GM12873 (cell line): ENCODE data around the gene SMIM10L2A.

Source experiments
- TF ChIP-seq, protein P1 (sequence below): IDR thresholded peaks from 2 replicates; pipeline ENCODE4 v1.5.1; 2012; ENCODE audit warnings: low read depth, mild to moderate bottlenecking, moderate library complexity, low read length, control low read depth; ENCODE audit not compliant: insufficient read depth; ENCODE audit errors: missing control alignments

SMIM10L2A gene

DNA sequence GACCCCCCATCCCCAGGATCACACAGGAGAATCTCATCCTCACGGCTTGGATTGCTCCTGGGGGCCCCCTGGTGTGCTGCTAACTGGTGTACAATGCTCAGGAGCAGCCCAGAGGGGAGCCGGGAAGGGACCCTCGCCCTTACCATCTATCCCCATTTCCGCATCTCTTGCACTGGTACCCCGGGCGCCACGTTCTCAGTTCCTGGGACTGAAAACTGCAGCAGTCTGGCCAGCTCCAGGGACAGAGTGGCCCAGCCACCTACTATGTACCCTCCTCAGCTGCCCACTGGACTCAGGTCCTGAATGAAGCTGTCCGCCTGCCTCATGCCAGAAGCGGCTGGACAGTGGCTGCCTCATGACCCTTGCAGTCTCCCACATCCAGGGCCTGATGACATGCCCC lies 2.7 kb downstream of the SMIM10L2A start:
- TF ChIP-seq, protein P1, sequence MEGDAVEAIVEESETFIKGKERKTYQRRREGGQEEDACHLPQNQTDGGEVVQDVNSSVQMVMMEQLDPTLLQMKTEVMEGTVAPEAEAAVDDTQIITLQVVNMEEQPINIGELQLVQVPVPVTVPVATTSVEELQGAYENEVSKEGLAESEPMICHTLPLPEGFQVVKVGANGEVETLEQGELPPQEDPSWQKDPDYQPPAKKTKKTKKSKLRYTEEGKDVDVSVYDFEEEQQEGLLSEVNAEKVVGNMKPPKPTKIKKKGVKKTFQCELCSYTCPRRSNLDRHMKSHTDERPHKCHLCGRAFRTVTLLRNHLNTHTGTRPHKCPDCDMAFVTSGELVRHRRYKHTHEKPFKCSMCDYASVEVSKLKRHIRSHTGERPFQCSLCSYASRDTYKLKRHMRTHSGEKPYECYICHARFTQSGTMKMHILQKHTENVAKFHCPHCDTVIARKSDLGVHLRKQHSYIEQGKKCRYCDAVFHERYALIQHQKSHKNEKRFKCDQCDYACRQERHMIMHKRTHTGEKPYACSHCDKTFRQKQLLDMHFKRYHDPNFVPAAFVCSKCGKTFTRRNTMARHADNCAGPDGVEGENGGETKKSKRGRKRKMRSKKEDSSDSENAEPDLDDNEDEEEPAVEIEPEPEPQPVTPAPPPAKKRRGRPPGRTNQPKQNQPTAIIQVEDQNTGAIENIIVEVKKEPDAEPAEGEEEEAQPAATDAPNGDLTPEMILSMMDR = no peak

DNA sequence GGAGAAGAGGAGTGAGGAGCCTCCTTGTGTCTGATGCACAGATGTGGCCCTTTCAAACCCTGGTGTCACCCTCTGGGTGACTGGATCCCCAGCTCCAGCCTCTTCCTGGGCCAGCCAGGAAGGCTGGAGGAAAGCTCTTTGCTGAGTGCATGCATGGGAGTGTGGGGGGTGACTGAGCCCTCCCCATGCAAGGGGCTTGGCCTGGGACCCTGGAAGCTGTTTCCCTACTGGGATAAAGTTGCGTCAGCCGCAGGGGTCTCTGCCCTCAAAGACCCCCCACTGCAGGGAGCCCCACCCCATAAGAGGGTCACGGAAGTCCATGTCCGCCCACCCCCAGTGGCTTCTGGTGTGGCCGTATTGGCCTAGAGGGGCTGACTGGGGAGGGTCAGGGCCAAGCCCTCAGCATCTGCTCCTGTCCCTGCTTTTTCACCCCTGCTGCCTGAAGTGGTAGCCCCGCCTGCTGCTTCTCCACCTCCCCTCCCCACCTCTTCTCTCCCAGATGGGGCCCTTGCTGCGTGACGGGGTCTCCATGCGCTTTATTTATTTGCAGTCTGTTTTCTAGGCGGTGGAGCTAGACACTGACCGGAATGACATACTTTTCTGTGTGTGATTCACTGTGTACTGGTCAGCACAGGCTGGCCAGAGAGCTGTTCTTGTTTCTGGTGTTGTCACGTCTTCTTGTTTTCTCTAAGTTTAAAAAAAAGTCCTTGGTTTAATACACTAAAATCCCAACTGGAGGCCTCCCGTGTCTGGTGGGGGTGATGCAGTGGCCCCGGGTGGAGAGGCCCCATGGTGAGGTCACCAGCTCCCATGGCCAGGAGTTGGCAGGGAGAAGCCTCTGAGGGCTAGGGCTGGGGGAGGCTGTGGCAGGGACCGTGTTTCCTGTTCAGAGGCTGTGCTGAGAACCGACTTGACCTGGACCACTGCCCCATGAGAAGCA lies 3.6 kb downstream of the SMIM10L2A start:
- TF ChIP-seq, protein P1 = no peak

DNA sequence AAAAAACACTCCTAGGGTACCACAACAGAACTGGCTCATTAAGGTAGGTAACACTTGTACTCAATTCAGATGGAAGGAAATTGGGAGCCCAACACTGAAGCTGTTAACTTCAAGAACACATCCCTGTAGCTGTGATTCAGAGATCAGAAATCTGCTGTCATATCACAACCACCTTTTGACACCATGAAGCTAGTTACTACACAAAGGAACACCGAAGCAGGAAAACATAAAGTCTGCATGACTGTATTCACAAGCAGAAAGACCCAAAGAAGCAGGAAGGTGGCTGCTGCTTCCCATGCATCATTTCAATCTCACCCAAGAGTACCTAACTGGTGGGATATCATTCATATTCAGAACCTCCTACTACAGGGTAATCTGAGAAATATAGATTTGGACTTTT lies 7.7 kb downstream of the SMIM10L2A start:
- TF ChIP-seq, protein P1 = no peak

DNA sequence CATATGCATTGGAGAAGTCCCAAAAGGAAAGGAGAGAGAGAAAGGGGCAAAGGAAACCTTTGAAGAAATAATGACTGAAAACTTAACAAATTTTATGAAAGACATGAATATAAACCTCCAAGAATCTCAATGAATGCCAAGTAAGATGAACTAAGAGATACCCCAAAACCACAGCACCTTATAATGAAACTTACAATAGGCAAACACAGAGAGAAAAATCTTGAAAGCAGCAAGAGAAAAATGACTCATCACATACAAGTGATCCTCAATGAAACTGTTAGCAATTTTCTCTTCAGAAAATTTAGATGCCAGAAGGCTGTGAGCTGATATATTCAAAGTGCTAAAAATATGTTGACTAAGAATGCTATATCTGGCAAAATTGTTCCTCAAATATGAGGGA lies 10.1 kb downstream of the SMIM10L2A start:
- TF ChIP-seq, protein P1 = no peak

DNA sequence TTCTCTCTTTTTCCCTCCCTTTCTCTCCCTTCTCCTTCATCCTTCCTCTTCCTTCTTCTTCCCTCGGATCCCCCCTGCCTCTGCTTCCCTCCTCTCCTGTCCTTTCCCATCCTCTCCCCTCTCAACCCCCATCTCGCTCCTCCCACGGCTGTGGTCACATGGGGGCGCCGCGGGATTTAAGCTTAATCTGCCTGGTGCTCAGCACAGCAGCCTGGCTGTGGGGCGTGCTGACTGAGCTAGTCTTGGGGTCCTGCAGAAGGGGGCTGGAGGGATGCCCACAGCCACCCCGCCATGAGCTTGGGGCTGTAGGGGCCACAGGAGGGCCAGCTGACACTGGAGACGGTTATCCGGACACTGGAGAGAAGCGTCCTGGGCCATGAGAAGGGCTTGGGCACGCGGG lies 10.7 kb downstream of the SMIM10L2A start:
- TF ChIP-seq, protein P1 = no peak

DNA sequence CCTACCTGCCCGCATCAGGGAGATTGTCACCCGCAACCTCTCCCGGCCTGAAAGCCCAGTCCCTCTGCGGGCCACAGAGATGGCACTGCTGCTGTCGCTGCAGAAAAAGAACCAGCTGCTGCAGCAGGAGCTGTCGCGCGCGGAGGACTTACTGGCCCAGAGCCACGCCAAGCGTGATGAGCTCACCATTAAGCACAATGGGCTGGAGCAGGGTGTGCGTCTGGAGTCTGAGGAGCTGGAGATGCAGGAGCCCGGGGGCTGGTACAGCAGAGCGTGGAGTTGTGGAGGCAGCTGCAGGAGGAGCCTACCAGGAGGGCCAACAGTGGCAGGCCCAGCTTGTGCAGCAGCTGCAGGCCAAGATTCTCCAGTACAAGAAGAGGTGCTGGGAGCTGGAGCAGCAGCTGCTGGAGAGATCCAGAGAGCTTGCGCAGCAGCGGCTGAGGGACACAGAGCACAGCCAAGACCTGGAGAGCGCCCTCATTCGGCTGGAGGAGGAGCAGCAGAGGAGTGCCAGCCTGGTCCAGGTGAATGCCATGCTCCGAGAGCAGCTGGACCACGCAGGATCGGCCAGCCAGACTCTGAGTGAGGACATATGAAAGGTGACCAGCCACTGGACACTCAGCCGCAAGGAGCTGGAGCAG lies 11.3 kb downstream of the SMIM10L2A start:
- TF ChIP-seq, protein P1 = no peak

DNA sequence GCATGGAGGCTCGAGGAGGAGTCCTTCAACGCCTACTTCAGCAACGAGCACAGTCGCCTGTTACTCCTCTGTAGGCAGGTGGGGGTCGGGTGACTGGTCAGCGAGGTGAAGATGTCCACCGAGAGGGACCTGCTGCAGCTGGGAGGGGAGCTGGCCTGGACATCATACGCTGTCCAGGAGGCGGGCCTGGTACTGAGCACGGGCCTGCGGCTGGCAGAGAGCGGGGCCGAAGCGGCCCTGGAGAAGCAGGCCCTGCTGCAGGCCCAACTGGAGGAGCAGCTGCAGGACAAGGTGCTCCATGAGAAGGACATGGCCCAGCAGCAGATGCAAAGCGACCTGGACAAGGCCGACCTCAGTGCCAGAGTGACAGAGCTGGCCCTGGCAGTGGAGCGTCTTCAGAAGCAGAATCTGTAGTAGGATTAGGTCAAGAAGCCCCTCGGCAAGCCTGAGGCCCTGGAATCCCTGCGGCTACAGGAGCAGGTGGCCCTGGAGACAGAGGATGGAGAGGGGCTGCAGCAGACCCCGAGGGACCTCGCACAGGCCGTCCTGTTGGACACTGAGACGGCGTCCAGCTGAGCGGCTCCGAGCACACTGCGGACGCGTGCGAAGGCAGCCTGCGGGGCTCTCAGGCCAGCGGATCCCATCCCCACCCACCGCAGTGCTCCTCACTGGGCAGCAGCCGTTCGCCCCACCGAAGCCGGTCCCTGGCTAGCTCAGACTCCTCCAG lies 11.9 kb downstream of the SMIM10L2A start:
- TF ChIP-seq, protein P1 = no peak
